ENCODE results near the gene DAB2IP. TPM values are rescaled to one million over a fixed set of nuclear protein-coding genes. Genes with fewer than 3 reads are reported as not detected.

DAB2IP gene
- total RNA-seq, 1 donor from 2014 or later: 0.75 TPM

DNA sequence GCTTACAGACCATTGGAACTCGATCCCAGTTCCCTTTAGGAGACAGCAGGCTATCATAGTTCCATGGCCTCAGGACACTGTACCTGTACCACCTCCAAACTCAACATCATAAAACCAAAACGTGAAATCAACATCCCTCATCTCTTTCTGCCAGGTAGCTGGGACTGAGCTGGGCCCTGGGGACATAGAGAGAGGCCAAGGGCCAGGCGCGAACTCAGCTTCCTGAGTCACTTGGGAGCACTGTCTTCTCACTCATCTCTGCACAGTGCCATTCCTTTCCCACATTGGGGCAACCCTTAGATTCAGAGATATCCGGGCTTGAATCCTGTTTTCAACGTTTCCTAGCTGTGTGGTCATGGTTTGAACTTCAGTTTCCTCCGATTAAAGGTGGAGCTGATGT, 12.2 kb downstream of the DAB2IP start:
- H3K36me3 Mint-ChIP-seq (ENCODE audit: low read depth): no peaks in the 10 kb centered on the region
- H3K4me1 Mint-ChIP-seq: no peaks in the 10 kb centered on the region
- ChIA-PET POLR2A (no interaction called here), CTCF (no interaction called here)
- ATAC-seq (ENCODE audit: low read depth) (no peak), DNase-seq (no peak)
- no peak overlapping the region for H3K27ac Mint-ChIP-seq
- TF ChIP-seq, protein P1, sequence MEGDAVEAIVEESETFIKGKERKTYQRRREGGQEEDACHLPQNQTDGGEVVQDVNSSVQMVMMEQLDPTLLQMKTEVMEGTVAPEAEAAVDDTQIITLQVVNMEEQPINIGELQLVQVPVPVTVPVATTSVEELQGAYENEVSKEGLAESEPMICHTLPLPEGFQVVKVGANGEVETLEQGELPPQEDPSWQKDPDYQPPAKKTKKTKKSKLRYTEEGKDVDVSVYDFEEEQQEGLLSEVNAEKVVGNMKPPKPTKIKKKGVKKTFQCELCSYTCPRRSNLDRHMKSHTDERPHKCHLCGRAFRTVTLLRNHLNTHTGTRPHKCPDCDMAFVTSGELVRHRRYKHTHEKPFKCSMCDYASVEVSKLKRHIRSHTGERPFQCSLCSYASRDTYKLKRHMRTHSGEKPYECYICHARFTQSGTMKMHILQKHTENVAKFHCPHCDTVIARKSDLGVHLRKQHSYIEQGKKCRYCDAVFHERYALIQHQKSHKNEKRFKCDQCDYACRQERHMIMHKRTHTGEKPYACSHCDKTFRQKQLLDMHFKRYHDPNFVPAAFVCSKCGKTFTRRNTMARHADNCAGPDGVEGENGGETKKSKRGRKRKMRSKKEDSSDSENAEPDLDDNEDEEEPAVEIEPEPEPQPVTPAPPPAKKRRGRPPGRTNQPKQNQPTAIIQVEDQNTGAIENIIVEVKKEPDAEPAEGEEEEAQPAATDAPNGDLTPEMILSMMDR (IDR thresholded peaks at IDR 0.05): no peak
- H3K9me3 Mint-ChIP-seq: no peaks in the 10 kb centered on the region
- intact Hi-C loops (cut with micrococcal nuclease): no loop called here
- no peak overlapping the region for H3K4me3 Mint-ChIP-seq
- H3K27me3 Mint-ChIP-seq: peaks cover 42% of the 10 kb centered on the region

DNA sequence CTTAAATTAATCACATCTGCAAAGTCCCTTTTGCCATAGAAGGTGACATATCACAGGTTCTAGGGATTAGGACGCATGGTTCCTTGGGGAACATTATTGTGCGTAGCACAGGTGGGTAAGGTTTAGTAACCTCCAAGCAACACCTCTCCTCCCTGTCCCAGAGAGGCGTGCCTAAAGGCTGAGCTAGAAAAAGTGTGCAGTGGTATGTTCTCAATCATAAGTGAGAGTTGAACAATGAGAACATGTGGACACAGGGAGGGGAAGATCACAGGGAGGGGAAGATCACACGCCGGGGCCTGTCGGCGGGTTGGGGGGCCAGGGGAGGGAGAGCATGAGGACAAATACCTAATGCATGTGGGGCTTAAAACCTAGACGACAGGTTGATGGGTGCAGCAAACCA, 14.9 kb downstream of the DAB2IP start:
- no peak overlapping the region for H3K4me3 Mint-ChIP-seq
- DNase-seq: no peak
- intact Hi-C loops (cut with micrococcal nuclease): no loop called here
- no peak overlapping the region for H3K27ac Mint-ChIP-seq
- CTCF ChIA-PET: no interaction called here
- TF ChIP-seq, protein P1 (IDR thresholded peaks at IDR 0.05): no peak
- peaks cover 34% of the 10 kb centered on the region for H3K27me3 Mint-ChIP-seq
- no peaks in the 10 kb centered on the region for H3K36me3 Mint-ChIP-seq (ENCODE audit: low read depth)
- no peak for ATAC-seq (ENCODE audit: low read depth)
- POLR2A ChIA-PET: no interaction called here
- H3K4me1 Mint-ChIP-seq: no peaks in the 10 kb centered on the region
- H3K9me3 Mint-ChIP-seq: no peaks in the 10 kb centered on the region

DNA sequence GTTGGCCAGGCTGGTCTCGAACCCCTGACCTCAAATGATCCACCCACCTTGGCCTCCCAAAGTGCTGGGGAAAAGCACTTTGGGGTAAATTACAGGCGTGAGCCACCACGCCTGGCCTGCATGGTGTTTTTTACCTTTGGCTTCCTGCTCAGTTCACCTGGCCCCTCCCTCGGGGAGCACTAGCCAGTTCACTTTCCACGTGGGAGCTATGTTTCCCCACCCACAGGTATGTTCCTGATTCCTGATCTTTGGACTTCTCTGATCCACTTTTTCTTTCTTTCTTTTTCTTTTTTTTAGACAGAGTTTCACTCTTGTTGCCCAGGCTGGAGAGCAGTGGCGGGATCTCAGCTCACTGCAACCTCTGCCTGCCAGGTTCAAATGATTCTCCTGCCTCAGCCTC, 15.8 kb downstream of the DAB2IP start:
- POLR2A ChIA-PET: no interaction called here
- CTCF ChIA-PET: no interaction called here
- TF ChIP-seq, protein P1 (IDR thresholded peaks at IDR 0.05): no peak
- no peaks in the 10 kb centered on the region for H3K36me3 Mint-ChIP-seq (ENCODE audit: low read depth)
- H3K27me3 Mint-ChIP-seq: peaks cover 32% of the 10 kb centered on the region
- ATAC-seq (ENCODE audit: low read depth) (no peak), DNase-seq (no peak)
- no peak overlapping the region for H3K27ac Mint-ChIP-seq
- intact Hi-C loops (cut with micrococcal nuclease): no loop called here
- no peaks in the 10 kb centered on the region for H3K9me3 Mint-ChIP-seq
- no peaks in the 10 kb centered on the region for H3K4me1 Mint-ChIP-seq
- H3K4me3 Mint-ChIP-seq: no peak overlapping the region

DNA sequence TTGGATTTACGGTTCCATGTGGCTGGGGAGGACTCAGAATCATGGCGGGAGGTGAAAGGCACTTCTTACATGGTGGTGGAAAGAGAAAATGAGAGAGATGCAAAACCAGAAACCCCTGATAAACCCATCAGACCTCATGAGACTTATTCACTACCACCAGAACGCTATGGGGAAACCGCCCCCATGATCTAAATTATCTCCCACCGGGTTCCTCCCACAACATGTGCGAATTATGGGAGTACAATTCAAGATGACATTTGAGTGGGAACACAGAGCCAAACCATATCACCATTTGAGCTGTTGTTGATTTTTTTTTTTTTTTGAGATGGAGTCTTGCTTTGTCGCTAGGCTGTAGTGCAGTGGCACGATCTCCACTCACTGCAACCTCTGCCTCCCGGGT, 16.5 kb downstream of the DAB2IP start:
- Mint-ChIP-seq H3K27me3 (peaks cover 28% of the 10 kb centered on the region), H3K4me3 (no peak overlapping the region), H3K4me1 (no peaks in the 10 kb centered on the region), H3K9me3 (no peaks in the 10 kb centered on the region), H3K36me3 (ENCODE audit: low read depth) (no peaks in the 10 kb centered on the region), H3K27ac (no peak overlapping the region)
- ChIA-PET POLR2A (no interaction called here), CTCF (no interaction called here)
- TF ChIP-seq, protein P1 (IDR thresholded peaks at IDR 0.05): no peak
- intact Hi-C loops (cut with micrococcal nuclease): no loop called here
- DNase-seq (no peak), ATAC-seq (ENCODE audit: low read depth) (no peak)

DNA sequence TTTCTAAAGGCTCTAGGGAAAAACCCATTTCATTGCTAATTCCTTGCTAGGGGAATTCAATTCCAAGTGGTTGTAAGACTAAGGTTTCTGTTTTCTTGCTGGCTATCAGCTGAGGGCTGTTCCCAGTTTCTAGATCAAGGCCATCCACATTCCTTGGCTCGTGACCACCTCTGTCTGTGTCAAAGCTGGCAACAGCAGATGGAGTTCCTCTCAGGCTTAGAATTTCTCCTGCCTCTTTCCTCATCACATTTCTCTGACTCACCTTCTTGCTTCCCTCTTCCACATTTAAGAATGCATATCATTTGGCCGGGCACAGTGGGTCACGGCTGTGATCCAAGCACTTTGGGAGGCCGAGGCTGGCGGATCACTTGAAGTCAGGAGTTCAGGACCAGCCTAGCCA, 19.0 kb downstream of the DAB2IP start:
- ATAC-seq (ENCODE audit: low read depth) (no peak), DNase-seq (no peak)
- peaks cover 22% of the 10 kb centered on the region for H3K27me3 Mint-ChIP-seq
- TF ChIP-seq, protein P1 (IDR thresholded peaks at IDR 0.05): no peak
- H3K36me3 Mint-ChIP-seq (ENCODE audit: low read depth): no peaks in the 10 kb centered on the region
- intact Hi-C loops (cut with micrococcal nuclease): no loop called here
- POLR2A ChIA-PET: no interaction called here
- H3K4me1 Mint-ChIP-seq: no peaks in the 10 kb centered on the region
- H3K4me3 Mint-ChIP-seq: no peak overlapping the region
- CTCF ChIA-PET: no interaction called here
- H3K9me3 Mint-ChIP-seq: no peaks in the 10 kb centered on the region
- no peak overlapping the region for H3K27ac Mint-ChIP-seq
